PC-9 (cell line): ENCODE measurements around the gene U2SURP.

Source experiments
- EZH2 ChIP-seq: fragments of 200-600 bp; sonication (generic); IDR thresholded peaks from 2 replicates; pipeline ENCODE4 v1.8.0; 2017; ENCODE audit warnings: antibody characterized with exemption, low read depth
- TF ChIP-seq, protein P1 (sequence below): fragments of 200-600 bp; sonication (generic); conservative IDR thresholded peaks from 2 replicates; pipeline ENCODE4 v1.6.1; 2017; ENCODE audit warnings: mixed run types, antibody characterized with exemption, mild to moderate bottlenecking, moderate library complexity

- TF ChIP-seq, protein P1, sequence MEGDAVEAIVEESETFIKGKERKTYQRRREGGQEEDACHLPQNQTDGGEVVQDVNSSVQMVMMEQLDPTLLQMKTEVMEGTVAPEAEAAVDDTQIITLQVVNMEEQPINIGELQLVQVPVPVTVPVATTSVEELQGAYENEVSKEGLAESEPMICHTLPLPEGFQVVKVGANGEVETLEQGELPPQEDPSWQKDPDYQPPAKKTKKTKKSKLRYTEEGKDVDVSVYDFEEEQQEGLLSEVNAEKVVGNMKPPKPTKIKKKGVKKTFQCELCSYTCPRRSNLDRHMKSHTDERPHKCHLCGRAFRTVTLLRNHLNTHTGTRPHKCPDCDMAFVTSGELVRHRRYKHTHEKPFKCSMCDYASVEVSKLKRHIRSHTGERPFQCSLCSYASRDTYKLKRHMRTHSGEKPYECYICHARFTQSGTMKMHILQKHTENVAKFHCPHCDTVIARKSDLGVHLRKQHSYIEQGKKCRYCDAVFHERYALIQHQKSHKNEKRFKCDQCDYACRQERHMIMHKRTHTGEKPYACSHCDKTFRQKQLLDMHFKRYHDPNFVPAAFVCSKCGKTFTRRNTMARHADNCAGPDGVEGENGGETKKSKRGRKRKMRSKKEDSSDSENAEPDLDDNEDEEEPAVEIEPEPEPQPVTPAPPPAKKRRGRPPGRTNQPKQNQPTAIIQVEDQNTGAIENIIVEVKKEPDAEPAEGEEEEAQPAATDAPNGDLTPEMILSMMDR: no peak
- TF ChIP-seq EZH2: no peak
These were observed 3.5 kb downstream of the U2SURP start for GRCh38 chr3:143004823-143005222.
